DND-41 (cell line): Measurements from ENCODE around the gene PAQR4.
"Not testable (repeated sequence)": the region's sequence is repeated elsewhere in the genome, so short reads cannot be mapped to it uniquely, and the experiment has no call there.

ENCODE experiments used
- ATAC-seq: fragments of 200-7000 bp; cut with Tn5 transposase; 3 replicates; pipeline ENCODE4 v1.9.1; 2021; ENCODE audit warnings: low read depth; ENCODE audit not compliant: insufficient read depth
- DNase-seq: peaks from one replicate; pipeline ENCODE4 v3.0.0-alpha.2; 2020
- H2AFZ ChIP-seq: 2 replicates; pipeline ENCODE4 v1.6.0; 2012; ENCODE audit warnings: low read depth, low read length
- H3K27ac ChIP-seq: 2 replicates; pipeline ENCODE4 v1.5.1; 2012; ENCODE audit warnings: low read length, inconsistent platforms
- H3K27me3 ChIP-seq: fragments of 200-600 bp; sonication (generic); 2 replicates; pipeline ENCODE4 v1.6.0; 2012; ENCODE audit warnings: low read length, mild to moderate bottlenecking, inconsistent platforms; ENCODE audit not compliant: insufficient read depth, poor library complexity
- H3K36me3 ChIP-seq: 2 replicates; pipeline ENCODE4 v1.5.1; 2012; ENCODE audit warnings: low read length, inconsistent platforms; ENCODE audit not compliant: insufficient read depth
- H3K4me1 ChIP-seq: 2 replicates; pipeline ENCODE4 v1.5.1; 2012; ENCODE audit warnings: mild to moderate bottlenecking, low read length; ENCODE audit not compliant: insufficient read depth
- H3K4me2 ChIP-seq: 2 replicates; pipeline ENCODE4 v1.6.0; 2012; ENCODE audit warnings: mild to moderate bottlenecking, moderate library complexity, low read length, inconsistent platforms; ENCODE audit not compliant: insufficient read depth
- H3K4me3 ChIP-seq, 2 experiments: fragments of 200-600 bp in 1 of 2; shearing (Covaris generic) in 1 of 2; 2 replicates each; pipeline ENCODE4 v1.5.1; 2012 to 2016; ENCODE audit warnings: inconsistent platforms in 2 of 2, low read length in 2 of 2, mild to moderate bottlenecking in 2 of 2, low read depth in 1 of 2, moderate library complexity in 1 of 2
- H3K79me2 ChIP-seq: 2 replicates; pipeline ENCODE4 v1.6.0; 2012; ENCODE audit warnings: low read length, inconsistent platforms; ENCODE audit not compliant: insufficient read depth
- H3K9ac ChIP-seq: 2 replicates; pipeline ENCODE4 v1.6.0; 2012; ENCODE audit warnings: low read depth, mild to moderate bottlenecking, inconsistent platforms, low read length, moderate library complexity
- H3K9me3 ChIP-seq: 2 replicates; pipeline ENCODE4 v1.5.1; 2012; ENCODE audit warnings: low read length, moderate library complexity, mild to moderate bottlenecking, inconsistent platforms; ENCODE audit not compliant: insufficient read depth, severe bottlenecking
- H4K20me1 ChIP-seq: 2 replicates; pipeline ENCODE4 v1.6.0; 2012; ENCODE audit warnings: low read length; ENCODE audit not compliant: insufficient read depth
- EZH2 ChIP-seq: IDR thresholded peaks from 3 replicates; pipeline ENCODE4 v1.6.1; 2012; ENCODE audit warnings: borderline replicate concordance, low read depth, mild to moderate bottlenecking, moderate library complexity, low read length, inconsistent platforms; ENCODE audit not compliant: severe bottlenecking
- TF ChIP-seq, protein P1 (sequence below): IDR thresholded peaks from 2 replicates; pipeline ENCODE4 v1.5.1; 2012; ENCODE audit warnings: borderline replicate concordance, low read length, moderate library complexity, mild to moderate bottlenecking; ENCODE audit not compliant: poor library complexity, severe bottlenecking; ENCODE audit errors: extremely low read depth

PAQR4 gene

GRCh38 chr16:2938206-2938605 lies 30.9 kb upstream of the PAQR4 start:
- no peak for TF ChIP-seq EZH2
- TF ChIP-seq, protein P1, sequence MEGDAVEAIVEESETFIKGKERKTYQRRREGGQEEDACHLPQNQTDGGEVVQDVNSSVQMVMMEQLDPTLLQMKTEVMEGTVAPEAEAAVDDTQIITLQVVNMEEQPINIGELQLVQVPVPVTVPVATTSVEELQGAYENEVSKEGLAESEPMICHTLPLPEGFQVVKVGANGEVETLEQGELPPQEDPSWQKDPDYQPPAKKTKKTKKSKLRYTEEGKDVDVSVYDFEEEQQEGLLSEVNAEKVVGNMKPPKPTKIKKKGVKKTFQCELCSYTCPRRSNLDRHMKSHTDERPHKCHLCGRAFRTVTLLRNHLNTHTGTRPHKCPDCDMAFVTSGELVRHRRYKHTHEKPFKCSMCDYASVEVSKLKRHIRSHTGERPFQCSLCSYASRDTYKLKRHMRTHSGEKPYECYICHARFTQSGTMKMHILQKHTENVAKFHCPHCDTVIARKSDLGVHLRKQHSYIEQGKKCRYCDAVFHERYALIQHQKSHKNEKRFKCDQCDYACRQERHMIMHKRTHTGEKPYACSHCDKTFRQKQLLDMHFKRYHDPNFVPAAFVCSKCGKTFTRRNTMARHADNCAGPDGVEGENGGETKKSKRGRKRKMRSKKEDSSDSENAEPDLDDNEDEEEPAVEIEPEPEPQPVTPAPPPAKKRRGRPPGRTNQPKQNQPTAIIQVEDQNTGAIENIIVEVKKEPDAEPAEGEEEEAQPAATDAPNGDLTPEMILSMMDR = no peak

GRCh38 chr16:2939968-2940367 lies 29.2 kb upstream of the PAQR4 start:
- DNase-seq (no peak), ATAC-seq (no peak)
- Histone ChIP-seq H3K4me1 (no peaks in the 10 kb centered on the region), H3K4me2 (no peak overlapping the region), H3K9ac (no peak overlapping the region), H3K4me3 (no peak overlapping the region), H3K27ac (no peak overlapping the region), H4K20me1 (no peaks in the 10 kb centered on the region), H2AFZ (no peak overlapping the region), H3K9me3 (no peaks in the 10 kb centered on the region), H3K79me2 (no peaks in the 10 kb centered on the region), H3K27me3 (no peaks in the 10 kb centered on the region), H3K36me3 (peaks cover 62% of the 10 kb centered on the region)
- TF ChIP-seq, protein P1 = no peak
- no peak for TF ChIP-seq EZH2

More at GRCh38 chr16:2938206-2938605, 30.9 kb upstream of the PAQR4 start:
- DNase-seq (no peak), ATAC-seq (no peak)
- no peak overlapping the region for H2AFZ ChIP-seq
- H3K27ac ChIP-seq = no peak overlapping the region
- H3K9ac ChIP-seq = no peak overlapping the region
- H4K20me1 ChIP-seq = no peaks in the 10 kb centered on the region
- H3K36me3 ChIP-seq = peaks cover 77% of the 10 kb centered on the region
- H3K4me2 ChIP-seq = no peak overlapping the region
- H3K79me2 ChIP-seq = no peaks in the 10 kb centered on the region
- H3K9me3 ChIP-seq = no peaks in the 10 kb centered on the region
- no peaks in the 10 kb centered on the region for H3K27me3 ChIP-seq
- H3K4me1 ChIP-seq = no peaks in the 10 kb centered on the region
- H3K4me3 ChIP-seq = no peak overlapping the region

- H4K20me1 ChIP-seq = no peaks in the 10 kb centered on the region
- no peaks in the 10 kb centered on the region for H3K27me3 ChIP-seq
- H2AFZ ChIP-seq = no peak overlapping the region
- no peaks in the 10 kb centered on the region for H3K9me3 ChIP-seq
- H3K4me1 ChIP-seq = no peaks in the 10 kb centered on the region
- H3K27ac ChIP-seq = no peak overlapping the region
- DNase-seq = no peak
- no peak for TF ChIP-seq EZH2
- TF ChIP-seq, protein P1 = no peak
- H3K4me3 ChIP-seq = no peak overlapping the region
- no peak overlapping the region for H3K4me2 ChIP-seq
- ATAC-seq = no peak
- peaks cover 46% of the 10 kb centered on the region for H3K36me3 ChIP-seq
- H3K9ac ChIP-seq = no peak overlapping the region
- no peaks in the 10 kb centered on the region for H3K79me2 ChIP-seq
Measured at GRCh38 chr16:2942045-2942444, 27.1 kb upstream of the PAQR4 start.

DNA sequence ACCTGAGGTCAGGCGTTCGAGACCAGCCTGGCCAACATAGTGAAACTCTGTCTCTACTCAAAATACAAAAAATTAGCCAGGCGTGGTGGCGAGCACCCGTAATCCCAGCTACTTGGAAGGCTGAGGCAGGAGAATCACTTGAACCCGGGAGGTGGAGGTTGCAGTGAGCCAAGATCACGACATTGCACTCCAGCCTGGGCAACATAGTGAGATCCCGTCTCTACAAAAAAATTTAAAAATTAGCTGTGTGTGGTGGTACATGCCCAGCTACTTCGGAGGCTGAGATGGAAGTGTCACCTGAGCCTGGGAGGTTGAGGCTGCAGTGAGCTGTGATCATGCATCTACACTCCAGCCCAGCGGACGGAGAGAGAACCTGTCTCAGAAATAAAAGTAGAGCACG lies 25.4 kb upstream of the PAQR4 start:
- not testable (repeated sequence) for H3K27ac ChIP-seq, H3K27me3 ChIP-seq, ATAC-seq, H3K9ac ChIP-seq, H3K4me3 ChIP-seq, H3K4me1 ChIP-seq, H3K9me3 ChIP-seq, H2AFZ ChIP-seq, H4K20me1 ChIP-seq, H3K4me2 ChIP-seq, DNase-seq, H3K79me2 ChIP-seq
- H3K36me3 ChIP-seq = peaks cover 35% of the 10 kb centered on the region
